Measurements from ENCODE around the gene HS3ST4. TPM values are rescaled to one million over a fixed set of nuclear protein-coding genes. Genes with fewer than 3 reads are reported as not detected.
"Not testable (repeated sequence)": the region's sequence is repeated elsewhere in the genome, so short reads cannot be mapped to it uniquely, and the experiment has no call there.

The HS3ST4 gene
- total and polyA plus RNA-seq, 10 of the 15 experiments (the other 5 are each of a cell fraction or from before 2014, with no cell fraction given) = 0.05 TPM; not detected in 9

DNA sequence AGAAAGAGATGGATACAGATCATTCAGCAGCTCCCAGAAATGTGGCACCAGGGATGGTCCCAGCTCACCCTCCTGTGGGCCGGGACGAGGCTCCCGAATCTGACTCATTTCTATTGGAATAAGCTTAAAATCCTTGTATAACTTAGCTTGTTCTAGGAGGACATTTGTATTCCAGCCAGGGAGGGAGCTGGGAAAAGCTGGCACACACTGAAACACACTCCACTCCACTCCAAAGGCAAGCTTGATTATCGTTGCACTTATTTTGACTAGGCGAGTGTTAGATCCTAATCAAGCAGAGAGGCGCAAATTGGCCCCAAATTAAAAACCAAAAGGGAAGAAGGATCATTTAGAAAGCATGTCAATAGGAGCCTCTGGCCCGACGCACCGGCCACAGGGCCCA lies 339.5 kb downstream of the HS3ST4 start:
- ChIA-PET RAD21 (ENCODE audit: unreplicated experiment) (no interaction called here), CTCF (no interaction called here), POLR2A (no interaction called here), SMC1A (ENCODE audit: uncharacterized antibody, unreplicated experiment) (no interaction called here)
- Histone ChIP-seq H3K4me1 (ENCODE audit: control insufficient read depth, insufficient read depth, low read length) (no peaks in the 10 kb centered on the region), H3K4me2 (ENCODE audit: control insufficient read depth, insufficient read depth) (no peak overlapping the region), H3K36me3 (ENCODE audit: control insufficient read depth in 2 of 2, insufficient read depth in 2 of 2, low read length in 1 of 2) (no peaks in the 10 kb centered on the region), H3K9me3 (replicated peaks; ENCODE audit: control insufficient read depth, insufficient read depth, low read length) (no peaks in the 10 kb centered on the region), H3K4me3 (no peak overlapping the region), H3K27ac (ENCODE audit: control insufficient read depth, insufficient read depth) (no peak overlapping the region), H3K9ac (ENCODE audit: control insufficient read depth, insufficient read depth, low read length) (no peak overlapping the region), H3K27me3 (replicated peaks in 1 of 2; ENCODE audit: control insufficient read depth in 2 of 2, insufficient read depth in 2 of 2, low read length in 1 of 2) (no peaks in the 10 kb centered on the region), H4K20me1 (ENCODE audit: control insufficient read depth, insufficient read depth) (no peaks in the 10 kb centered on the region), H2AFZ (ENCODE audit: control insufficient read depth, low read depth, low read length) (no peak overlapping the region), H3K79me2 (ENCODE audit: control insufficient read depth, insufficient read depth, low read length) (no peaks in the 10 kb centered on the region)
- ATAC-seq (no peak), DNase-seq (ENCODE audit: low read depth, low spot score) (no peak), FAIRE-seq (no peak)
- 27% methylated on average over 9 of the region's 9 CpGs for WGBS (ENCODE audit: insufficient coverage, insufficient replicate concordance, low lambda C conversion rate, missing lambda C conversion rate)
- TF ChIP-seq KAT2A (conservative IDR thresholded peaks at IDR 0.05; ENCODE audit: control insufficient read depth, low read depth, low read length) (no peak), EGR1 (IDR thresholded peaks at IDR 0.05; ENCODE audit: borderline replicate concordance in 1 of 2, low read depth in 2 of 2, low read length in 2 of 2) (no peak), TCF12 (IDR thresholded peaks at IDR 0.05; ENCODE audit: low read depth, low read length) (no peak), MTA2 (IDR thresholded peaks at IDR 0.05; ENCODE audit: low read depth) (no peak)
- no TSS peak for BruUV-seq (replicated peaks)
- in situ Hi-C loops (cut with MboI) (no loop called here), intact Hi-C loops (cut with micrococcal nuclease; ENCODE audit: unreplicated experiment) (no loop called here)

DNA sequence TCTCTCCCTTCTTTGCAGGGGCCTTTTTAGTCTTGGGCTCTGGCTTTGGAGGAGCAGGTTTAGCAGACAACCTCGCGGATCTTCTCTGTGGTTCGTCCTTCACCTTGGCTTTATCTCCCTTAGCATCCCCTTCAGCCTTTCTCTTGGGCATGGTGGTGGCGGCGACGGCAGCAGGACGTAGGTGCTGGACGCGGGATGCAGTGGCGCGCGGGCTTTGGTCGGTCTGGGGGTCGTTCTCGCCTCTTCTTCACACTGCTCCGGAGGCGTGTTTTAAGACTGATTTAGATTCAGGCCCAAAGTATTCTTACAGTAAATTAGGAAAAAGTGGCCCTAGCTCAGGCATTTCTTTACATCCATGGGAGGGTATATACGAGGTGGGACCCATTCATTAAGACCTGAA lies 340.9 kb downstream of the HS3ST4 start:
- H3K4me3 ChIP-seq; H3K9ac ChIP-seq (ENCODE audit: control insufficient read depth, insufficient read depth, low read length); POLR2A ChIA-PET; SMC1A ChIA-PET (ENCODE audit: uncharacterized antibody, unreplicated experiment); H3K9me3 ChIP-seq (replicated peaks; ENCODE audit: control insufficient read depth, insufficient read depth, low read length); H3K27me3 ChIP-seq (replicated peaks in 1 of 2; ENCODE audit: control insufficient read depth in 2 of 2, insufficient read depth in 2 of 2, low read length in 1 of 2); H3K4me2 ChIP-seq (ENCODE audit: control insufficient read depth, insufficient read depth); H3K27ac ChIP-seq (ENCODE audit: control insufficient read depth, insufficient read depth); BruUV-seq (replicated peaks); H3K79me2 ChIP-seq (ENCODE audit: control insufficient read depth, insufficient read depth, low read length); ATAC-seq; H3K36me3 ChIP-seq (ENCODE audit: control insufficient read depth in 2 of 2, insufficient read depth in 2 of 2, low read length in 1 of 2); H2AFZ ChIP-seq (ENCODE audit: control insufficient read depth, low read depth, low read length); RAD21 ChIA-PET (ENCODE audit: unreplicated experiment); intact Hi-C loops (cut with micrococcal nuclease; ENCODE audit: unreplicated experiment); in situ Hi-C loops (cut with MboI); CTCF ChIA-PET; H4K20me1 ChIP-seq (ENCODE audit: control insufficient read depth, insufficient read depth); H3K4me1 ChIP-seq (ENCODE audit: control insufficient read depth, insufficient read depth, low read length); FAIRE-seq; DNase-seq (ENCODE audit: low read depth, low spot score): not testable (repeated sequence)
- WGBS (ENCODE audit: insufficient coverage, insufficient replicate concordance, low lambda C conversion rate, missing lambda C conversion rate) = 64% methylated on average over 18 of the region's 18 CpGs

Data from GM12878 (cell line).